ENCODE results near the gene AAGAB. TPM values are rescaled to one million over a fixed set of nuclear protein-coding genes. Genes with fewer than 3 reads are reported as not detected.
A peak's percentile ranks its signal among the peaks of the same experiment; 100 is the strongest.

AAGAB gene
- total RNA-seq, 1 experiment from 2014 or later: 40.1 TPM

GRCh38 chr15:67194171-67195114 lies 60.0 kb downstream of the AAGAB start:
- no peak overlapping the region for H3K56ac ChIP-seq (ENCODE audit: insufficient read length, low read depth, low read length)
- TF ChIP-seq CTCF (conservative IDR thresholded peaks at IDR 0.05): no peak
- Mint-ChIP-seq H3K27ac (peak overlapping the region in 1 of 3 experiments; percentile 25; a peak in 2 of 7 replicates), H3K9me3 (no peaks in the 10 kb centered on the region), H3K4me3 (no peak overlapping the region), H3K36me3 (ENCODE audit: insufficient read depth in 1 of 3, low read depth in 3 of 3) (peaks cover 0 to 36% (median 17%) of the 10 kb centered on the region in 3 experiments; a peak in 6 of 7 replicates), H3K27me3 (ENCODE audit: low read depth) (no peaks in the 10 kb centered on the region), H3K4me1 (peaks cover 3 to 11% of the 10 kb centered on the region in 2 experiments)
- no peak overlapping the region for H2BK5ac ChIP-seq (ENCODE audit: insufficient read length, low read length)
- H3K79me2 ChIP-seq (ENCODE audit: insufficient read depth, low read length): no peaks in the 10 kb centered on the region
- H3K27me3 ChIP-seq (ENCODE audit: insufficient read depth, low read length): no peaks in the 10 kb centered on the region
- no peak overlapping the region for H3K23ac ChIP-seq (ENCODE audit: insufficient read length, low read depth, low read length)
- no peak overlapping the region for H4K91ac ChIP-seq (ENCODE audit: insufficient read length, low read depth, low read length)
- no peaks in the 10 kb centered on the region for H4K20me1 ChIP-seq (ENCODE audit: control insufficient read depth, insufficient read depth, insufficient read length)
- no peak overlapping the region for H2BK15ac ChIP-seq (ENCODE audit: low read depth, low read length)
- no peak overlapping the region for H2BK120ac ChIP-seq (ENCODE audit: low read depth, low read length, poor library complexity, severe bottlenecking)
- H3K23me2 ChIP-seq (ENCODE audit: insufficient read length, low read depth, low read length, poor library complexity, severe bottlenecking): no peaks in the 10 kb centered on the region
- no peak overlapping the region for H4K5ac ChIP-seq (ENCODE audit: insufficient read length, low read depth, low read length)
- no peak overlapping the region for H2AFZ ChIP-seq (ENCODE audit: low read length)
- H3T11ph ChIP-seq (ENCODE audit: low read length): no peak overlapping the region
- WGBS (ENCODE audit: extremely low coverage, insufficient read length, low lambda C conversion rate): no CpG with 5 or more reads among the region's 9 CpGs
- H3K4me2 ChIP-seq (ENCODE audit: insufficient read depth, insufficient read length, low read length): no peak overlapping the region
- no peak overlapping the region for H3K27ac ChIP-seq (ENCODE audit: insufficient read length, low read depth, low read length)
- H3K4me1 ChIP-seq (ENCODE audit: insufficient read depth, low read length): 0 out of 2 replicates have a peak, but pooled peaks cover 3% of the 10 kb centered on the region
- H2AK5ac ChIP-seq (ENCODE audit: insufficient read length, low read length): no peak overlapping the region
- DNase-seq: no peak
- H4K8ac ChIP-seq (replicated peaks; ENCODE audit: insufficient read length, low read depth, low read length): no peak overlapping the region
- H2BK12ac ChIP-seq (ENCODE audit: insufficient read length, low read depth, low read length): no peak overlapping the region
- no peak overlapping the region for H3K14ac ChIP-seq (ENCODE audit: insufficient read depth, low read length)
- no peak overlapping the region for H2BK20ac ChIP-seq (ENCODE audit: low read depth, low read length, poor library complexity, severe bottlenecking)
- no peak overlapping the region for H3K18ac ChIP-seq (ENCODE audit: insufficient read length, low read depth, low read length)
- H3K9me3 ChIP-seq (ENCODE audit: control insufficient read depth, low read depth, low read length): no peaks in the 10 kb centered on the region
- no peaks in the 10 kb centered on the region for H3K79me1 ChIP-seq (ENCODE audit: insufficient read depth, low read depth, low read length, poor library complexity, severe bottlenecking)
- no peak overlapping the region for H3K9ac ChIP-seq (ENCODE audit: extremely low read depth, insufficient read length, low read length)
- no peak overlapping the region for H3K4ac ChIP-seq (ENCODE audit: low read depth, low read length)
